ENCODE results near the gene U2SURP.

- TF ChIP-seq REST (IDR thresholded peaks at IDR 0.05; ENCODE audit: insufficient replicate concordance, low read depth): no peak
- TF ChIP-seq GABPA (IDR thresholded peaks at IDR 0.05; ENCODE audit: low read depth): no peak
- TF ChIP-seq, protein P1, sequence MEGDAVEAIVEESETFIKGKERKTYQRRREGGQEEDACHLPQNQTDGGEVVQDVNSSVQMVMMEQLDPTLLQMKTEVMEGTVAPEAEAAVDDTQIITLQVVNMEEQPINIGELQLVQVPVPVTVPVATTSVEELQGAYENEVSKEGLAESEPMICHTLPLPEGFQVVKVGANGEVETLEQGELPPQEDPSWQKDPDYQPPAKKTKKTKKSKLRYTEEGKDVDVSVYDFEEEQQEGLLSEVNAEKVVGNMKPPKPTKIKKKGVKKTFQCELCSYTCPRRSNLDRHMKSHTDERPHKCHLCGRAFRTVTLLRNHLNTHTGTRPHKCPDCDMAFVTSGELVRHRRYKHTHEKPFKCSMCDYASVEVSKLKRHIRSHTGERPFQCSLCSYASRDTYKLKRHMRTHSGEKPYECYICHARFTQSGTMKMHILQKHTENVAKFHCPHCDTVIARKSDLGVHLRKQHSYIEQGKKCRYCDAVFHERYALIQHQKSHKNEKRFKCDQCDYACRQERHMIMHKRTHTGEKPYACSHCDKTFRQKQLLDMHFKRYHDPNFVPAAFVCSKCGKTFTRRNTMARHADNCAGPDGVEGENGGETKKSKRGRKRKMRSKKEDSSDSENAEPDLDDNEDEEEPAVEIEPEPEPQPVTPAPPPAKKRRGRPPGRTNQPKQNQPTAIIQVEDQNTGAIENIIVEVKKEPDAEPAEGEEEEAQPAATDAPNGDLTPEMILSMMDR (IDR thresholded peaks at IDR 0.05; ENCODE audit: insufficient read depth, low read length): no peak
Measured at GRCh38 chr3:143084856-143085731, 83.7 kb downstream of the U2SURP start.
